ENCODE data around the gene MFSD6.
"Not testable (repeated sequence)": the region's sequence is repeated elsewhere in the genome, so short reads cannot be mapped to it uniquely, and the experiment has no call there.

Gene MFSD6

GRCh38 chr2:190501702-190502407 is 93.7 kb downstream of the MFSD6 start:
- no peak for DNase-seq (ENCODE audit: low spot score)

DNA sequence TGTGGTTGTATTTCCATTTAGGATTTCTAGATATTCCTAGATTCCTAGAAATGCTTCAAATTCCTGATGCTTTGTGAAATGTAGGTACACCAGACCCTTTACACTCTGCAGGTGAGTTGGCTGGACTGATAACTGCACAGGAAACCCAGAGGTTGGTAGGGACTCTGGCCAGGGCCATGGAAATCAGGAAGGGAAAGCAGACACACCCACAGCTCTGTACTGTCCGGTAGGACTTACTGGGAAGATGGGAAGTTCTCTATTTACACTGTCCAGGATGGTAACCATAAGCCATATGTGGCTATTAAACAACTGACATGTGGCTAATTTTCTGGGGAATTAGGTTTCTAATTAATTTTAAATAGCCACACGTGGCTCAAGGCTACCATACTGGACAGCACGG is 94.9 kb downstream of the MFSD6 start:
- DNase-seq (ENCODE audit: low spot score) = no peak

DNA sequence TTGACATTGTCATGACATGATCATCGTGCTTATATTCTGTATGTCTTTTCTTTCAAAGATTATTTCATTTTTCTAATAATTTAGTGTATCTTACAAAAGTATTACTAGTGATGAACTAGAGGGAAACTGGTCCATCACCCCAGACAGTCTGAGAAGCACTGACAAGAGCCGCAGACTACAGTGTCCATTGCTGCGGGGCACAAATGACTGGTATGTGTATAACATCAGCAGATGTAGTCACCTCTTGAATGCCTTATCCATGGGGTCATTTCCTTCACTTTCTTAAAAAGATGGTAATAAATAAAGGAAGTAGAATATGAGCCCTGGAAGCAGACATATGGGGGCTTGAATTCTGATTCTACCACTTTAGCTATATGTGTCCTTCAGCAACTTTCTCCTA is 96.8 kb downstream of the MFSD6 start:
- no peak for DNase-seq (ENCODE audit: low spot score)

GRCh38 chr2:190505696-190506095 is 97.5 kb downstream of the MFSD6 start:
- peak; percentile 85 for DNase-seq (ENCODE audit: low spot score)

DNA sequence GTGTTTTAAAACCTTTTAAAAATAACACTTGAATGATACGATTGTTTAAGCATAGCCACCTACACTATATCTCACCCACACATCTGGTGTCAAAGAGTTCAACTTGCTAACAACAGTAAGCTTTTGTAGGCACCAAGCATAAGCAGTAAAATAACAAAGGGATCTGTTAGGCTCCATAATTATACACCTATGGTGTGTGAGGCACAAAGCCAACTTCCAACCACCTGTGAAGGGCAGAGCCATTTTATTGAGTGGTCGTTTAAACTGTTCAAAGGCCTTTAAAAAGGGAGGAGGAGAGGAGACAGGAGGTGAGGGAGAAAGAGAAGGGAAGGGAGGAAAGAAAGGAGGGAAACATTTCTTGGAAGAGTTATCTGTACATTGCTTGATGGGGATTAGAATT is 98.5 kb downstream of the MFSD6 start:
- DNase-seq (ENCODE audit: low spot score) = peak; percentile 39

DNA sequence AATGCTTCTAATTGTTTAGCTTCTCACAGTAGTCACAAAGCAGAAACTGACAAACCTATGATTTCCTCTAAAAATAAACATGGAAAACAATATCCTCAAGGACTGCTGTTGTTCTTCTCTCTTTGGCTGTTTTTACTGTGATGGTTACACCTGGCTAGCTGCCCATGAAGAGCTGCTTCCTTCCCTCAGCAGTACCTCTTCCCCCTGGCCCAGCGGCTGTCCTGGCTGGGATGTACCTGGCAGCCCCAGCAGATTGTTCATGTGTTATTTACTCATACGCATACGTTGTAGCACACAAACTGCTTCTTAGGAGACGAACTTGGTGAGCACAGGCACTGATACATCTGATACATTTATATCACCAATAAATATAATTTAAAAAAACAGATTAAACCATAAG is 99.0 kb downstream of the MFSD6 start:
- DNase-seq (ENCODE audit: low spot score) = no peak

DNA sequence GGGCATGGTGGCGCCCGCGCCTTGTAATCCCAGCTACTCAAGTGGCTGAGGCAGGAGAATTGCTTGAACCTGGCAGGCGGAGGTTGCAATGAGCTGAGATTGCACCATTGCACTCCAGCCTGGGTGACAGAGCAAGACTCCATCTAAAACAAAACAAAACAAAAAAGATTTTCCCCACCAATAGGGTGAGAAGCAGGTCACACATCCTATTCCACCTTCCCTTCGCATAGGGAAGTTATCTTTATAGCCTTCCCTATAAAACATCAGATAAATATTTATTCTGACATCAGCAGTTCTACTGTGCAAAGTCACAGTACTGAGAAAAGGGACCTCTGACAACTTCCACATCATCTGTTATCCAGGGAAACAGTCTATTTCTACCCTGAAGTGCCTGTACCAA is 101.7 kb downstream of the MFSD6 start:
- not testable (repeated sequence) for DNase-seq (ENCODE audit: low spot score)

DNA sequence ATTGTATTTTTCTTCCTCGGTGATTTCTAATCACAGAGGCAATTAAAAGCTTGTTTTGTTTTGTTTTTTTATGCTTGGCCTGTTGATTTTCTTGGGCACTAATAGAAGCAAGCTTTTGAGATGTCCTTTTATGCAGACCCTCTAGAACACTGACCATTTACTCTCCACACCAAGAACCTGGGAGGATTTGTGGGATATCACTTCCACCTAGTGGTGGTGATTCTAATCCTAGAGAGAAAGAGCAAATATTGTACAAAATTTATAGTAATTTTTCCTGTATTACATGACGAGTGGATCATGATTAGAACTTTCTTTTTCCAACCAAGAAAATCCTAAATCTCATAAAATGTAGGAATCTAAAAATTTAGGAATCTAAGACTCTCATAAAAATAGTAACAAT is 102.9 kb downstream of the MFSD6 start:
- peak; percentile 43 for DNase-seq (ENCODE audit: low spot score)

GRCh38 chr2:190512539-190513095 is 104.5 kb downstream of the MFSD6 start:
- peak; percentile 58 for DNase-seq (ENCODE audit: low spot score)

- DNase-seq (ENCODE audit: low spot score) = no peak
Observed at GRCh38 chr2:190513877-190514276, 105.7 kb downstream of the MFSD6 start.

DNA sequence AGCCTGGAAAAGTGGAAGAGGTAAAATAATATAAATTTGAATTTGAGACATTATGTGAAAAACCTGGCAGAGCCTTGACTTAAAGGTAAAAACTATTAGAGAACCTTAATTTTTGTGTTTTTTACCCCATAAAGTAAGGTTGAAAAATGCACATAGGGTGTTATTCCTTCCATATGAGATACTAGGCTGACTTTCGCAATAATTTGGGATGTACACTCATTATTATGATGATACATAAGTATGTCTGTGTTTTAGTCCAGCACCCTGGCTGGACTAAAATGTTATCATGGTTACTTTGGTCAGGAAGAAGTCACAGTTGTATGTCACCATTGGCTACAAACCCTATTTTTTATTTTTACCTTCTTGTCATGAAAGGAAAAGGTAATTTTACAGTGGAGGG is 106.5 kb downstream of the MFSD6 start:
- DNase-seq (ENCODE audit: low spot score) = no peak

GRCh38 chr2:190515687-190516086 is 107.5 kb downstream of the MFSD6 start:
- no peak for DNase-seq (ENCODE audit: low spot score)

GRCh38 chr2:190517468-190517867 is 109.3 kb downstream of the MFSD6 start:
- no peak for DNase-seq (ENCODE audit: low spot score)

- no peak for DNase-seq (ENCODE audit: low spot score)
Observed at GRCh38 chr2:190519975-190520767, 112.0 kb downstream of the MFSD6 start.

DNA sequence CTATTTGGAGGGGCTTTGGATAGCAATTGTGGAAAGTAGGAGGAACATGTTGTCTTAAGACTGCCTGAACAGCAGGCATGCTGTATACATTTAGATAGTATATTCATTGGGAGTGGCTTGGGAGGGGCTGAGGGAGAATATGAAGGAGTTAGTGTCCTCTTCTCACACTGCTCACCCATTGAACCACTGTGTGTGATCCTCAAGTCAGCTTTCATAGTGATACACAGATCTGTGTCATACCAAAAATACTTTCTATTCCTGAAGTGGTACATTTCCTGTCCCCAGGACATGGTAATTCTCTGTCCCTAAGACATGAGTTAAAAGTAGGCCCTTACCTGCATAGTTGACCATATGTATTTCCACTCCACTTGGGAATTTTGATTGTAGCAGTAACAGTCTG is 116.8 kb downstream of the MFSD6 start:
- DNase-seq (ENCODE audit: low spot score) = no peak

GRCh38 chr2:190526105-190526750 is 118.1 kb downstream of the MFSD6 start:
- no peak for DNase-seq (ENCODE audit: low spot score)

- DNase-seq (ENCODE audit: low spot score) = no peak
Observed at GRCh38 chr2:190527214-190527613, 119.1 kb downstream of the MFSD6 start.

DNA sequence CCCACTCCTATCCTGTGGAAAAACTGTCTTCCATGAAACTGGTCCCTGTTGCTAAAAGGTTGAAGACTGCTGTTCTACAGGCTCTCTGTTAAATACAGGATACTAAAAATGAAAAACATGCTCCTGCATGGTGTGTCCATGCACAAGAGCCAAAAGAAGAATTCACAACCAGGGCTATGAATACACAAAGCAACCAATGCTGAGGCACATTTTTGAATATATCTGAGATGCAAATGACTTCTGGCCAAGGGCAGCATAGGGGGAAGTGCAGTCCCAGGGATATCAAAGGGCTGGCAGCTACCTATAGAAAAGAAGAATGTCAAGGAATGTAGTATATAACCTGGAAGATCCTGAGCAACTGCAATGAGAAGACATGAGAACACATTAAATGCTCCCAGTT is 119.8 kb downstream of the MFSD6 start:
- no peak for DNase-seq (ENCODE audit: low spot score)

DNA sequence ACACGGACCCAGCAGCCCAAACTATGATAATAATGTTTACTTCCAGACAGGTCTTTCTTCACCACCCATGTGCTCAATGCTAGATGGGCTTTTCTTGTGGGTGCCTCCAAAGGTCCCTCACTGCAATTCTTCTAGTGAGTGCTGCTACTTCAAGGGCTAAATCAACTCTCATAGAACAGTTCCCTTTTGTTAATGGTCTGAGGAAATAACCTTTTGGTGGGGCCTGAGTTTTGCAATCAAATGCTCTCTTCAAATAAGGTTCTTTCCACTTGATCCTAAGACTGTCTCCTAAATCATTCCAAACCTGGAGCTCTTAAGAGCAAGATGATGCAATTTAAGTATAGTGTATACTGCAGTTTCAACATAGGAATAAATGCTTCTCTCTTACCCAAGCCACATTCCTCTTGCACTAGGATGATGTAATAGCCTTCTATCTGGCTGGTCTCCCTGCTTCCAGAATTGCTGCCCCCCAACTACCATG is 120.4 kb downstream of the MFSD6 start:
- DNase-seq (ENCODE audit: low spot score) = no peak

- DNase-seq (ENCODE audit: low spot score) = no peak
Observed at GRCh38 chr2:190529486-190530247, 121.5 kb downstream of the MFSD6 start.

DNA sequence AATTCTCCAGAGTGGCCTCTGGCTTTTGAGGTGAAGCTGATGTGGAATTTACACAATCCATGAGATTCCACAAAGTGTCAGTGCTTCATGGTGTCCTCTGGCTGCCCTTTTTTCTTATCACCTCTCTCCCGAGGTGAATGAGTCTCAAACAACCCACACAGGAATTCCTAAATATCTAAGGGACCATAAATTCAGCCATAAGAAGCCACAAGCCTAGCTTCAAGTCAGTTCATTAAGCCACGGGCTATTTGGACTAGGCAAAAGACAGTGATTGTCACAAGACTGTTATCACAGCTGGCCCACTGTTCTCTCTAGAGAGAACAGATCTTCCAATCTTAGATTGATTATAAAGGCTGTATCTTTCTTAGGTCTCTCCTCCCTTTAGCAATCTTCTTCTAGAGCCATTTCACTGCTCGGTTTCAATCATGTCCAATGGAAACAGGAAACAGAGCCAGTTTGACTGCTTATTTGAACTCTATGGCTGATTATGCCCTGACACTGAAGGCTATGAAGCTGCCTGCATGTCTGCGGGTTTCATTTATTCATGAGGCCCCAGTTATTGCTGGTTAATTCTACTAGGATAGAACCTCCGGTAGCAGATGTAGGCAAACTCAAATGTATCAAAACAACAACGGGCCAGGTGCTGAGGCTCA is 122.2 kb downstream of the MFSD6 start:
- DNase-seq (ENCODE audit: low spot score) = no peak
